Peyer's patch (tissue), 4 donors: ENCODE data around the gene EIF4E1B.

Experiments
- CTCF ChIP-seq, 6 experiments: fragments of 450-650 bp in 4 of 6; fragments of 200-600 bp in 2 of 6; sonication (generic) in 1 of 6; IDR thresholded peaks; one replicate each; pipeline ENCODE4 v1.5.1; 2017 to 2019; ENCODE audit warnings: antibody characterized with exemption in 6 of 6, mild to moderate bottlenecking in 3 of 6, moderate library complexity in 1 of 6
- POLR2A ChIP-seq, 2 donors: fragments of 450-650 bp; IDR thresholded peaks; one replicate each; pipeline ENCODE4 v1.5.1; 2017; ENCODE audit warnings: antibody characterized with exemption in 2 of 2, mild to moderate bottlenecking in 2 of 2, moderate library complexity in 2 of 2

- no peak for TF ChIP-seq CTCF (IDR thresholded peaks at IDR 0.05)
- TF ChIP-seq POLR2A (IDR thresholded peaks at IDR 0.05): no peak
Observed at GRCh38 chr5:176651472-176651980, 21.1 kb downstream of the EIF4E1B start.
